ENCODE results near the gene EZR.

Gene EZR

DNA sequence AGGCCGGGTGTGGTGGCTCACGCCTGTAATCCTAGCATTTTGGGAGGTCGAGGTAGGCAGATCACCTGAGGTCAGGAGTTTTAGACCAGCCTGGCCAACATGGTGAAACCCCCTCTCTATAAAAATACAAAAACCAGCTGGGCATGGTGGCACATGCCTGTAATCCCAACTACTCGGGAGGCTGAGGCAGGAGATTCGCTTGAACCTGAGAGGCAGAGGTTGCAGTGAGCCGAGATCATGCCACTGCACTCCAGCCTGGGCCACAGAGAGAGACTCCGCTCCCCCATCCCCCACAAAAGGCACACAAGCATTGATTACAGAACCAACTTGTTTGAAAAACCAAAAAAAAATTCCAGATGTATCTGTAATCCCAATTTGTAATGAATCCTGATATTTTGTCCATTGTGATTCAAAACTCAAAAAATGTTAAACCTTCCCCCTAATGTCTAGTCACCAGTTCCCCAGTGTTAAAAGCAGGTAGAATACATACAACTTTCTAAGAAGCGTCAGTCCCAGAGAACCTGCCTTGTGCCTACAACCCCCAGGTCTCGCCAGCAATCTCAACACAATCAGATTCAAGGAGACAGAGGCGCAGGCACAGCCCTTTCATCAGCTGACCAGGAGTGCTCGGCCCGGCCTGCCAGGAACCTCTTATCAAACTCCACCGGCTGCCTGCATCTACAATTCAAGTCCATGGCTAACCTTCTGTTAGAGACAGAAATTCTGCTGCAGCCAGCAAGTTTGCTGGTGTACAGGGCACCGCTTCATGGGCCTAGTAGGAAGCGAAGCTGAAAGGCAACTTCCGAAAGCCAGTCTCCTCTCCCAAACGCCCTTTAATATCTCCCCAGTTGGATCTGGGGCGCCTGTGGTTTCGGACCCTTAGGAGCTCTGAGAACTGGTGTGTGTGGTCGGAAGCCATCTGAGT, 2.1 kb downstream of the EZR start:
- H3K79me2 ChIP-seq (ENCODE audit: insufficient read depth, low read length) = peaks cover 65% of the 10 kb centered on the region
- TF ChIP-seq EZH2 (IDR thresholded peaks at IDR 0.05; ENCODE audit: borderline replicate concordance, low read depth, low read length, severe bottlenecking) (no peak), CTCF (IDR thresholded peaks at IDR 0.05; ENCODE audit: borderline replicate concordance, extremely low read depth, low read length, poor library complexity, severe bottlenecking) (no peak)
- H3K9me3 ChIP-seq (ENCODE audit: insufficient read depth, low read length, severe bottlenecking) = no peaks in the 10 kb centered on the region
- H4K20me1 ChIP-seq (ENCODE audit: insufficient read depth, low read length) = peaks cover 58% of the 10 kb centered on the region
- ATAC-seq (ENCODE audit: insufficient read depth, low read depth) (no peak), DNase-seq (peak; percentile 36)
- H3K4me2 ChIP-seq (ENCODE audit: insufficient read depth, low read length) = peak overlapping the region; percentile 97
- H3K4me1 ChIP-seq (ENCODE audit: insufficient read depth, low read length) = peaks cover 65% of the 10 kb centered on the region
- H3K4me3 ChIP-seq (ENCODE audit: low read depth in 1 of 2, low read length in 2 of 2) = peak overlapping the region; percentile 32 to 94; a peak in 3 of 4 replicates
- peaks cover 53% of the 10 kb centered on the region for H3K36me3 ChIP-seq (ENCODE audit: insufficient read depth, low read length)
- peak overlapping the region; percentile 86 for H3K9ac ChIP-seq (ENCODE audit: low read depth, low read length)
- H2AFZ ChIP-seq (ENCODE audit: low read depth, low read length) = 0 out of 2 replicates have a peak overlapping the region, but pooled peaks have one; percentile 12
- H3K27ac ChIP-seq (ENCODE audit: low read length) = peak overlapping the region; percentile 86
- no peaks in the 10 kb centered on the region for H3K27me3 ChIP-seq (ENCODE audit: insufficient read depth, low read length, poor library complexity)

DNA sequence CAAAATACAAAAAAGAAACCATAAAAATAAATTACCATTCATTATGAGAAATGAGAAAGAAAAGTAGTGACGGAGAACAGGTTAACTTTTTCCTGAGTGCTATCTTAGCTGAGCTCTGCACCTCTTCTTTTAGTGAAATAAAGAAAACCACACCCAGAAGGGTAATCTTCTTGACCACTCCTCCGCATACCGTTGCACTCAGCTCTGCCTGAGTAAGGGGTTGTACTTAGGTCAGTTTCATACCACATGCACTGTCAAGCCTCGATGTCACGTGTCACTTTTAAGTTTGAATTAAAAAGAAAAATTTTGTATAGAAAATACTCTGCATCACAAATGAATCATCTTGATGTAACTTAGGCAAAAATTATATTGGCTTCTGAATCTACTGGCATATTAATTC, 2.8 kb downstream of the EZR start:
- ATAC-seq (ENCODE audit: insufficient read depth, low read depth) (no peak), DNase-seq (no peak)
- Histone ChIP-seq H3K36me3 (ENCODE audit: insufficient read depth, low read length) (peaks cover 57% of the 10 kb centered on the region), H3K9ac (ENCODE audit: low read depth, low read length) (peak overlapping the region; percentile 86; the same call in 1 of the 2 replicates), H3K27me3 (ENCODE audit: insufficient read depth, low read length, poor library complexity) (no peaks in the 10 kb centered on the region), H3K4me1 (ENCODE audit: insufficient read depth, low read length) (peaks cover 65% of the 10 kb centered on the region), H3K9me3 (ENCODE audit: insufficient read depth, low read length, severe bottlenecking) (no peaks in the 10 kb centered on the region), H3K4me3 (ENCODE audit: low read depth in 1 of 2, low read length in 2 of 2) (peak overlapping the region in 1 of 2 experiments; percentile 38; a peak in 1 of 4 replicates), H3K4me2 (ENCODE audit: insufficient read depth, low read length) (peak overlapping the region; percentile 97), H3K79me2 (ENCODE audit: insufficient read depth, low read length) (peaks cover 73% of the 10 kb centered on the region), H4K20me1 (ENCODE audit: insufficient read depth, low read length) (peaks cover 63% of the 10 kb centered on the region), H2AFZ (ENCODE audit: low read depth, low read length) (no peak overlapping the region), H3K27ac (ENCODE audit: low read length) (no peak overlapping the region)
- TF ChIP-seq EZH2 (IDR thresholded peaks at IDR 0.05; ENCODE audit: borderline replicate concordance, low read depth, low read length, severe bottlenecking) (no peak), CTCF (IDR thresholded peaks at IDR 0.05; ENCODE audit: borderline replicate concordance, extremely low read depth, low read length, poor library complexity, severe bottlenecking) (no peak)

DNA sequence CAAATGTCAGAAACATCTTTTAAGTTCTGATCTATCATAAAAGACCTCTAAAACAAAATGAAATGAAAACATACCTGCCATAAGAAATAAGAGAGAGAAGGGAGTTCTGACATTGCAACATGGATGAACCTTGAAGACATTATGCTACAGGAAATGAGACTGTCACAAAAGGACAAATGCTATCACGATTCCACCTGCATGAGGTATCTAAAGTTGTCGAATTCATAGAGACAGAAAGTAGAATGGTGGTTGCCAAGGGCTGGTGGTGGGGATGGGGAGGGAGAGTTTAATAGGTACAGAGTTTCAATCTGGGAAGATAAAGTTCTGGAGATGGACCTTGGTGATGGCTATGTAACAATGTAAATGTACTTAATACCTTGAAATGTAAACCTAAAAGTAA, 3.3 kb downstream of the EZR start:
- H3K4me2 ChIP-seq (ENCODE audit: insufficient read depth, low read length) = peak overlapping the region; percentile 97
- peaks cover 57% of the 10 kb centered on the region for H3K36me3 ChIP-seq (ENCODE audit: insufficient read depth, low read length)
- peak overlapping the region in 1 of 2 experiments; percentile 38; a peak in 1 of 4 replicates for H3K4me3 ChIP-seq (ENCODE audit: low read depth in 1 of 2, low read length in 2 of 2)
- H2AFZ ChIP-seq (ENCODE audit: low read depth, low read length) = no peak overlapping the region
- TF ChIP-seq EZH2 (IDR thresholded peaks at IDR 0.05; ENCODE audit: borderline replicate concordance, low read depth, low read length, severe bottlenecking) = no peak
- no peak for TF ChIP-seq CTCF (IDR thresholded peaks at IDR 0.05; ENCODE audit: borderline replicate concordance, extremely low read depth, low read length, poor library complexity, severe bottlenecking)
- no peaks in the 10 kb centered on the region for H3K9me3 ChIP-seq (ENCODE audit: insufficient read depth, low read length, severe bottlenecking)
- H4K20me1 ChIP-seq (ENCODE audit: insufficient read depth, low read length) = peaks cover 64% of the 10 kb centered on the region
- H3K9ac ChIP-seq (ENCODE audit: low read depth, low read length) = 0 out of 2 replicates have a peak overlapping the region, but pooled peaks have one; percentile 10
- DNase-seq (no peak), ATAC-seq (ENCODE audit: insufficient read depth, low read depth) (no peak)
- peaks cover 65% of the 10 kb centered on the region for H3K4me1 ChIP-seq (ENCODE audit: insufficient read depth, low read length)
- H3K27me3 ChIP-seq (ENCODE audit: insufficient read depth, low read length, poor library complexity) = no peaks in the 10 kb centered on the region
- H3K27ac ChIP-seq (ENCODE audit: low read length) = no peak overlapping the region; the same call in 1 of the 2 replicates
- H3K79me2 ChIP-seq (ENCODE audit: insufficient read depth, low read length) = peaks cover 77% of the 10 kb centered on the region
